Measurements from ENCODE around the gene VPS18. TPM values are rescaled to one million over a fixed set of nuclear protein-coding genes. Genes with fewer than 3 reads are reported as not detected.

VPS18 gene
- total RNA-seq, 2 donors from 2014 or later, result 26.6 to 29.0 TPM

DNA sequence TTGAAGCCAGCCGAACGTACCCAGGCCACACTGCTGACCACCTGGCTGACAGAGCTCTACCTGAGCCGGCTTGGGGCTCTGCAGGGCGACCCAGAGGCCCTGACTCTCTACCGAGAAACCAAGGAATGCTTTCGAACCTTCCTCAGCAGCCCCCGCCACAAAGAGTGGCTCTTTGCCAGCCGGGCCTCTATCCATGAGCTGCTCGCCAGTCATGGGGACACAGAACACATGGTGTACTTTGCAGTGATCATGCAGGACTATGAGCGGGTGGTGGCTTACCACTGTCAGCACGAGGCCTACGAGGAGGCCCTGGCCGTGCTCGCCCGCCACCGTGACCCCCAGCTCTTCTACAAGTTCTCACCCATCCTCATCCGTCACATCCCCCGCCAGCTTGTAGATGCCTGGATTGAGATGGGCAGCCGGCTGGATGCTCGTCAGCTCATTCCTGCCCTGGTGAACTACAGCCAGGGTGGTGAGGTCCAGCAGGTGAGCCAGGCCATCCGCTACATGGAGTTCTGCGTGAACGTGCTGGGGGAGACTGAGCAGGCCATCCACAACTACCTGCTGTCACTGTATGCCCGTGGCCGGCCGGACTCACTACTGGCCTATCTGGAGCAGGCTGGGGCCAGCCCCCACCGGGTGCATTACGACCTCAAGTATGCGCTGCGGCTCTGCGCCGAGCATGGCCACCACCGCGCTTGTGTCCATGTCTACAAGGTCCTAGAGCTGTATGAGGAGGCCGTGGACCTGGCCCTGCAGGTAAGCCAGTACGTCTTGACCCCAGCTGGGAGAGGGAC is 6.2 kb downstream of the VPS18 start:
- no peak overlapping the region for H3K9ac ChIP-seq (ENCODE audit: extremely low read depth, low read length, poor library complexity, severe bottlenecking)
- peaks cover 2% of the 10 kb centered on the region for H3K4me1 ChIP-seq (ENCODE audit: control insufficient read depth, insufficient read depth, low read length)
- no peak overlapping the region for H3K4me3 Mint-ChIP-seq
- H3K4me1 Mint-ChIP-seq, result no peaks in the 10 kb centered on the region
- H3K4me3 ChIP-seq (ENCODE audit: low read length), result no peak overlapping the region
- no peak overlapping the region for H3K27ac ChIP-seq (ENCODE audit: low read depth, low read length)
- no peaks in the 10 kb centered on the region for H3K27me3 ChIP-seq (ENCODE audit: control insufficient read depth, insufficient read depth, low read length, poor library complexity, severe bottlenecking)
- H3K36me3 ChIP-seq (ENCODE audit: control insufficient read depth, insufficient read depth, low read length), result peaks cover 82% of the 10 kb centered on the region
- no peaks in the 10 kb centered on the region for H3K9me3 Mint-ChIP-seq
- no peak overlapping the region for H3K27ac Mint-ChIP-seq
- 94 to 97% methylated on average over 34 to 36 of the region's 36 CpGs for WGBS, 2 experiments (ENCODE audit: insufficient coverage in 1 of 2, insufficient read length in 1 of 2)
- TF ChIP-seq, protein P1, sequence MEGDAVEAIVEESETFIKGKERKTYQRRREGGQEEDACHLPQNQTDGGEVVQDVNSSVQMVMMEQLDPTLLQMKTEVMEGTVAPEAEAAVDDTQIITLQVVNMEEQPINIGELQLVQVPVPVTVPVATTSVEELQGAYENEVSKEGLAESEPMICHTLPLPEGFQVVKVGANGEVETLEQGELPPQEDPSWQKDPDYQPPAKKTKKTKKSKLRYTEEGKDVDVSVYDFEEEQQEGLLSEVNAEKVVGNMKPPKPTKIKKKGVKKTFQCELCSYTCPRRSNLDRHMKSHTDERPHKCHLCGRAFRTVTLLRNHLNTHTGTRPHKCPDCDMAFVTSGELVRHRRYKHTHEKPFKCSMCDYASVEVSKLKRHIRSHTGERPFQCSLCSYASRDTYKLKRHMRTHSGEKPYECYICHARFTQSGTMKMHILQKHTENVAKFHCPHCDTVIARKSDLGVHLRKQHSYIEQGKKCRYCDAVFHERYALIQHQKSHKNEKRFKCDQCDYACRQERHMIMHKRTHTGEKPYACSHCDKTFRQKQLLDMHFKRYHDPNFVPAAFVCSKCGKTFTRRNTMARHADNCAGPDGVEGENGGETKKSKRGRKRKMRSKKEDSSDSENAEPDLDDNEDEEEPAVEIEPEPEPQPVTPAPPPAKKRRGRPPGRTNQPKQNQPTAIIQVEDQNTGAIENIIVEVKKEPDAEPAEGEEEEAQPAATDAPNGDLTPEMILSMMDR (conservative IDR thresholded peaks at IDR 0.05), result no peak
- peak; percentile 49 for DNase-seq
- H3K36me3 Mint-ChIP-seq (ENCODE audit: low read depth), result peaks cover 69% of the 10 kb centered on the region
- no peaks in the 10 kb centered on the region for H3K9me3 ChIP-seq (ENCODE audit: control insufficient read depth, low read length)
- no peaks in the 10 kb centered on the region for H3K27me3 Mint-ChIP-seq (ENCODE audit: insufficient read depth)

DNA sequence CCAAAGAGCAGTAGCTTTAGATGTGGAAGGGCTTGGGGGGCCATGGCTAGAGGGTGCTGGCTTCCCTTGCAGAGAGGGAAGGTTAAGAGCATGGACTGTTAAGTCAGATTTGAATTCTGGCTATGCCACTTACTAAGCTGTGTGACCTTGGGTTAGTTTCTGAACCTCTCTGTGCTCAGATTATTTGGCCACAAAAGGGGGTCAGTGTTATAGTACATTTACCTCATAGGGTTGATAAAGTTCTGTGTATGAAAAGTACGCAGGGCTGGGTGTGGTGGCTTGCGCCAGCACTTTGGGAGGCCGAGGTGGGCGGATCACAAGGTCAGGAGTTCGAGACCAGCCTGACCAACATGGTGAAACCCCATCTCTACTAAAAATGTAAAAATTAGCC is 6.8 kb downstream of the VPS18 start:
- DNase-seq, result no peak
- peaks cover 84% of the 10 kb centered on the region for H3K36me3 ChIP-seq (ENCODE audit: control insufficient read depth, insufficient read depth, low read length)
- H3K9me3 Mint-ChIP-seq, result no peaks in the 10 kb centered on the region
- H3K4me1 ChIP-seq (ENCODE audit: control insufficient read depth, insufficient read depth, low read length), result no peaks in the 10 kb centered on the region
- peaks cover 66% of the 10 kb centered on the region for H3K36me3 Mint-ChIP-seq (ENCODE audit: low read depth)
- no peak overlapping the region for H3K27ac Mint-ChIP-seq
- no peak overlapping the region for H3K27ac ChIP-seq (ENCODE audit: low read depth, low read length)
- TF ChIP-seq, protein P1 (conservative IDR thresholded peaks at IDR 0.05), result no peak
- 80% methylated on average over 5 of the region's 5 CpGs; no CpG with 5 or more reads in 1 of the 2 experiments for WGBS, 2 experiments (ENCODE audit: insufficient coverage in 1 of 2, insufficient read length in 1 of 2)
- no peaks in the 10 kb centered on the region for H3K27me3 ChIP-seq (ENCODE audit: control insufficient read depth, insufficient read depth, low read length, poor library complexity, severe bottlenecking)
- no peaks in the 10 kb centered on the region for H3K4me1 Mint-ChIP-seq
- no peaks in the 10 kb centered on the region for H3K27me3 Mint-ChIP-seq (ENCODE audit: insufficient read depth)
- H3K9me3 ChIP-seq (ENCODE audit: control insufficient read depth, low read length), result no peaks in the 10 kb centered on the region
- no peak overlapping the region for H3K4me3 ChIP-seq (ENCODE audit: low read length)
- no peak overlapping the region for H3K4me3 Mint-ChIP-seq
- H3K9ac ChIP-seq (ENCODE audit: extremely low read depth, low read length, poor library complexity, severe bottlenecking), result no peak overlapping the region

DNA sequence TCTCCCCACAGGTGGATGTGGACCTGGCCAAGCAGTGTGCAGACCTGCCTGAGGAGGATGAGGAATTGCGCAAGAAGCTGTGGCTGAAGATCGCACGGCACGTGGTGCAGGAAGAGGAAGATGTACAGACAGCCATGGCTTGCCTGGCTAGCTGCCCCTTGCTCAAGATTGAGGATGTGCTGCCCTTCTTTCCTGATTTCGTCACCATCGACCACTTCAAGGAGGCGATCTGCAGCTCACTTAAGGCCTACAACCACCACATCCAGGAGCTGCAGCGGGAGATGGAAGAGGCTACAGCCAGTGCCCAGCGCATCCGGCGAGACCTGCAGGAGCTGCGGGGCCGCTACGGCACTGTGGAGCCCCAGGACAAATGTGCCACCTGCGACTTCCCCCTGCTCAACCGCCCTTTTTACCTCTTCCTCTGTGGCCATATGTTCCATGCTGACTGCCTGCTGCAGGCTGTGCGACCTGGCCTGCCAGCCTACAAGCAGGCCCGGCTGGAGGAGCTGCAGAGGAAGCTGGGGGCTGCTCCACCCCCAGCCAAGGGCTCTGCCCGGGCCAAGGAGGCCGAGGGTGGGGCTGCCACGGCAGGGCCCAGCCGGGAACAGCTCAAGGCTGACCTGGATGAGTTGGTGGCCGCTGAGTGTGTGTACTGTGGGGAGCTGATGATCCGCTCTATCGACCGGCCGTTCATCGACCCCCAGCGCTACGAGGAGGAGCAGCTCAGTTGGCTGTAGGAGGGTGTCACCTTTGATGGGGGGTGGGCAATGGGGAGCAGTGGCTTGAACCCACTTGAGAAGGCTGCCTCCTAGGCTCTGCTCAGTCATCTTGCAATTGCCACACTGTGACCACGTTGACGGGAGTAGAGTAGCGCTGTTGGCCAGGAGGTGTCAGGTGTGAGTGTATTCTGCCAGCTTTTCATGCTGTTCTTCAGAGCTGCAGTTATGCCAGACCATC is 8.6 kb downstream of the VPS18 start:
- WGBS, 2 experiments (ENCODE audit: insufficient coverage in 1 of 2, insufficient read length in 1 of 2), result 93 to 99% methylated on average over 14 to 33 of the region's 33 CpGs
- peak overlapping the region; percentile 67 for H3K27ac Mint-ChIP-seq
- Histone ChIP-seq H3K9ac (ENCODE audit: extremely low read depth, low read length, poor library complexity, severe bottlenecking) (no peak overlapping the region), H3K36me3 (ENCODE audit: control insufficient read depth, insufficient read depth, low read length) (peaks cover 66% of the 10 kb centered on the region), H3K27me3 (ENCODE audit: control insufficient read depth, insufficient read depth, low read length, poor library complexity, severe bottlenecking) (no peaks in the 10 kb centered on the region), H3K4me1 (ENCODE audit: control insufficient read depth, insufficient read depth, low read length) (no peaks in the 10 kb centered on the region), H3K9me3 (ENCODE audit: control insufficient read depth, low read length) (no peaks in the 10 kb centered on the region), H3K4me3 (ENCODE audit: low read length) (no peak overlapping the region), H3K27ac (ENCODE audit: low read depth, low read length) (no peak overlapping the region)
- H3K9me3 Mint-ChIP-seq, result no peaks in the 10 kb centered on the region
- DNase-seq, result peak; percentile 54
- H3K27me3 Mint-ChIP-seq (ENCODE audit: insufficient read depth), result no peaks in the 10 kb centered on the region
- H3K4me1 Mint-ChIP-seq, result no peaks in the 10 kb centered on the region
- H3K4me3 Mint-ChIP-seq, result no peak overlapping the region
- H3K36me3 Mint-ChIP-seq (ENCODE audit: low read depth), result peaks cover 50% of the 10 kb centered on the region
- TF ChIP-seq, protein P1 (conservative IDR thresholded peaks at IDR 0.05), result no peak

Measured in endodermal cell (in vitro differentiated cells).